ENCODE measurements around the gene DOK5.

DNA sequence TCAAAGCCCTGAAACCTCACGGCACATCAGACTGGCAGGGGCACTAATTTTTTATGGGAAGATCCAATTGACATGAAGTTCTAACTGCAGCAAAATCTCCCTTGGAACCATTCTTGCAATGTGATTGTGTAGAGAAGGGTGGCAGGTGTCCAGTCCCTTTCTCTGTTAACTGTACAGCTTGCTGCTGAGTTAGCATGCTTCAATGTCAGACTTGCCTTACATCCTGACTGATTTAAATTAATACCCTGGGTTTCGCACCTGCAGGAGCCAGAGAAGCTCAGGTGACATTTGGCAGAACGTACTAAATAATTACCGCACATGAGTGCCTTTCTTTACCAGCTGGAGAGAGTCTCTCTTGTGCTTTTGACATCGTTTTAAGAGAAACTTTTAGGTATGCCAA, 123.0 kb downstream of the DOK5 start:
- TF ChIP-seq POLR2A (IDR thresholded peaks at IDR 0.05) (no peak), CTCF (IDR thresholded peaks at IDR 0.05) (no peak)
